NCI-H2227 (cell line): ENCODE results near the gene CD2.

Experiments used
- DNase-seq: peaks from one replicate; lab custom pipeline; 2025; ENCODE audit not compliant: unreplicated experiment; lab: John Stamatoyannopoulos, UW

The CD2 gene

GRCh38 chr1:116754198-116754977 lies at the start of gene CD2:
Gene CD2 (plus strand): TSS chr1:116754430. CDS start chr1:116754493, 63 bp downstream.
- DNase-seq, result no peak

GRCh38 chr1:116706123-116706522 lies 48.1 kb upstream of the CD2 start:
- DNase-seq, result no peak

GRCh38 chr1:116706841-116707240 lies 47.4 kb upstream of the CD2 start:
- DNase-seq, result no peak

GRCh38 chr1:116708255-116708900 lies 45.9 kb upstream of the CD2 start:
- no peak for DNase-seq

GRCh38 chr1:116709666-116710167 lies 44.5 kb upstream of the CD2 start:
- DNase-seq, result no peak

- DNase-seq, result peak; percentile 58
These were observed 43.6 kb upstream of the CD2 start for GRCh38 chr1:116710420-116711262.

- DNase-seq, result peak; percentile 80
These were observed 42.9 kb upstream of the CD2 start for GRCh38 chr1:116711263-116711840.

GRCh38 chr1:116712510-116712909 lies 41.7 kb upstream of the CD2 start:
- DNase-seq, result no peak

GRCh38 chr1:116713474-116713873 lies 40.8 kb upstream of the CD2 start:
- DNase-seq, result no peak

- no peak for DNase-seq
These were observed 37.8 kb upstream of the CD2 start for GRCh38 chr1:116716391-116716790.

- no peak for DNase-seq
These were observed 36.9 kb upstream of the CD2 start for GRCh38 chr1:116717318-116717717.

GRCh38 chr1:116720364-116721038 lies 33.7 kb upstream of the CD2 start:
- DNase-seq, result no peak

GRCh38 chr1:116721039-116721405 lies 33.2 kb upstream of the CD2 start:
- no peak for DNase-seq

- DNase-seq, result no peak
These were observed 32.7 kb upstream of the CD2 start for GRCh38 chr1:116721451-116722007.

GRCh38 chr1:116722016-116722838 lies 32.0 kb upstream of the CD2 start:
- no peak for DNase-seq

GRCh38 chr1:116724765-116725375 lies 29.4 kb upstream of the CD2 start:
- peak; percentile 83 for DNase-seq

- no peak for DNase-seq
These were observed 28.4 kb upstream of the CD2 start for GRCh38 chr1:116725798-116726197.

GRCh38 chr1:116726872-116727820 lies 27.1 kb upstream of the CD2 start:
- no peak for DNase-seq
